GM19372 (cell line): Measurements from ENCODE around the gene TRIM6.
"Not testable (repeated sequence)": the region's sequence is repeated elsewhere in the genome, so short reads cannot be mapped to it uniquely, and the experiment has no call there.

Experiments used
- ATAC-seq: cut with Tn5 transposase; IDR thresholded peaks from one replicate; pipeline ENCODE4 v1.9.1; 2021; ENCODE audit warnings: mild to moderate bottlenecking, low read depth, moderate library complexity; ENCODE audit not compliant: unreplicated experiment

TRIM6 gene

DNA sequence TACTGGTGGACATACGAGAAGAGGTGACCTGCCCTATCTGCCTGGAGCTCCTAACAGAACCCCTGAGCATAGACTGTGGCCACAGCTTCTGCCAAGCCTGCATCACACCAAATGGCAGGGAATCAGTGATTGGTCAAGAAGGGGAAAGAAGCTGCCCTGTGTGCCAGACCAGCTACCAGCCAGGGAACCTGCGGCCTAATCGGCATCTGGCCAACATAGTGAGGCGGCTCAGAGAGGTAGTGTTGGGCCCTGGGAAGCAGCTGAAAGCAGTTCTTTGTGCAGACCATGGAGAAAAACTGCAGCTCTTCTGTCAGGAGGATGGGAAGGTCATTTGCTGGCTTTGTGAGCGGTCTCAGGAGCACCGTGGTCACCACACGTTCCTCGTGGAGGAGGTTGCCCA is 6.9 kb downstream of the TRIM6 start:
- ATAC-seq = no peak

GRCh38 chr11:5604896-5605295 is 8.5 kb downstream of the TRIM6 start:
- no peak for ATAC-seq

- ATAC-seq = no peak
Observed at GRCh38 chr11:5605849-5606248, 9.4 kb downstream of the TRIM6 start.

- no peak for ATAC-seq
Observed at GRCh38 chr11:5608808-5609207, 12.4 kb downstream of the TRIM6 start.

GRCh38 chr11:5610446-5610845 is 14.0 kb downstream of the TRIM6 start:
- no peak for ATAC-seq

- ATAC-seq = no peak
Observed at GRCh38 chr11:5611627-5612026, 15.2 kb downstream of the TRIM6 start.

DNA sequence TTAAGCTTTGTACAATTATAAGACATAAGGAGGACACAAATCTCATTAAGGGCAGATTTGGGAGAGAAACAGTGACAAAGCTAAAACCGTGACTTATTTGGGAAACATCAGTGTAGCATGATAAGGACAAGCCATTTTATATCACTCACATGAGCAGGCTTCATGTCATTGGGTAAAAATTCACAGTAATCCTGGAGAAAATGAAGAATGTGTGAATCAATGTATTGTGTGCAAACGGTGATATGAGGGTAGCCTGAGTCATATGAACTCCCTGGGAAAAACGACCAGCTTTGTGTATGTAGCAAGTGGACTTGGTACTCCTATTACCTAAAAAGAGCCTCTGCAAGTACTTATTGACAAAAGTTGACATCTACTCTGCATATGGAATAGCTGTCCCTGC is 22.4 kb downstream of the TRIM6 start:
- no peak for ATAC-seq

GRCh38 chr11:5620651-5621521 is 24.4 kb downstream of the TRIM6 start:
- ATAC-seq = no peak

- no peak for ATAC-seq
Observed at GRCh38 chr11:5621580-5621979, 25.1 kb downstream of the TRIM6 start.

DNA sequence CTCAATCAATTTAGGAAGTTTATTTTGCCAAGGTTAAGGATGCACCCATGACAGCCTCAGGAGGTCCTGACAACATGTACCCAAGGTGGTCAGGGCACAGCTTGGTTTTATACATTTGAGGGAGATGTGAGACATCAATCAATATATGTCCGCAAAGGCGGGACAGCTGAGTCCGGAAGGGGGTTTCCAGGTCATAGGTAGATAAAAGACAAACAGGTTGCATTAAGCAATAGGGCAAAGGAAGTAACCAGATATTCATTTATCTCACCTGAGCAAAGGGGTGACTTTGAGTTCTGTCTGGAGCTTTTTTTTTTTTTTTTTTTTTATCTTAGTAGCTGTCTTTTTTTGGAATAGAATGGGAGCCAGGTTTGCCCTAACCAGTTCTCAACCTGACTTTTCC is 26.4 kb downstream of the TRIM6 start:
- ATAC-seq = no peak

DNA sequence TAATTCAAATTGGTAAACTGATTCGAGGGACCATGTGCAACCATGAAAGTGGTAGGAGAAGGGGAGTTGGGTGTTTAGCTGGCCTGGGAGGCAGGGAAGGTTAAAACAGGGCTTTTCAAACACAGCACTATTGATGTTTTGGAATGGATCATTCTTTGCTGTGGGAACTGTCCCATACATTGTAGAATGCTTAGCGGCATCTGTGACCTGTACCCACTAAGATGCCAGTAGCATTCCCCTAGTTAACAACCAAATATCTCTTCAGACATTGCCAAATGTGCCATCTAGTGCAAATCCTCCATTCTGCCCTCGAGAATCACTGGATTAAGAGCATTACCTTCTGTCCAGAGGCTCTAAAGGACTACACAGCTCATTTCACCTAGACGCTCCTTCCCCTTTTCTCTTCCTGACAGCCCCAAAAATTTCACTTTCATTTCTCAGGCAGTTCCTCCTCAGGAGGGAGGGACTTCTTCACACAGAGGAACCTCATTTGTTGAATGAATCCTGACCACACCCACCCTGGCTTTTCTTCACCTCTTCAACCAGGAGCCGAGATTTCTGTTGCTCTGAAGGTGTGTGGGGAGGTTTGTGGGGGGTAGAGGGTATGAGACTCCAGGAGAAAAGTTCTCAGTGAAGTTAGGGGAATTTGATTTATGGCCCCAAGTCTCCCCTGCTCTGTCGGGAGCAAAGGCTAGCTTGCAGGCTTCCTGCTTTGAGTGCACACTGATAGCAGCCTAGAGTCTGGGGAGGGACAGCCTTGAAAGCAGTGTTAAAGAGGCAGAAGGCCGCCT is 28.2 kb downstream of the TRIM6 start, which contains the start of gene TRIM34:
TSS of gene TRIM34 (plus strand) at position 513 of the 791 bp plus-strand sequence. CDS start 7,331 bp downstream, outside the sequence.
- peak; percentile 97 for ATAC-seq

GRCh38 chr11:5625281-5625680 is 28.8 kb downstream of the TRIM6 start:
- ATAC-seq = no peak

GRCh38 chr11:5626196-5626595 is 29.8 kb downstream of the TRIM6 start:
- no peak for ATAC-seq

GRCh38 chr11:5631417-5631816 is 35.0 kb downstream of the TRIM6 start:
- no peak for ATAC-seq

DNA sequence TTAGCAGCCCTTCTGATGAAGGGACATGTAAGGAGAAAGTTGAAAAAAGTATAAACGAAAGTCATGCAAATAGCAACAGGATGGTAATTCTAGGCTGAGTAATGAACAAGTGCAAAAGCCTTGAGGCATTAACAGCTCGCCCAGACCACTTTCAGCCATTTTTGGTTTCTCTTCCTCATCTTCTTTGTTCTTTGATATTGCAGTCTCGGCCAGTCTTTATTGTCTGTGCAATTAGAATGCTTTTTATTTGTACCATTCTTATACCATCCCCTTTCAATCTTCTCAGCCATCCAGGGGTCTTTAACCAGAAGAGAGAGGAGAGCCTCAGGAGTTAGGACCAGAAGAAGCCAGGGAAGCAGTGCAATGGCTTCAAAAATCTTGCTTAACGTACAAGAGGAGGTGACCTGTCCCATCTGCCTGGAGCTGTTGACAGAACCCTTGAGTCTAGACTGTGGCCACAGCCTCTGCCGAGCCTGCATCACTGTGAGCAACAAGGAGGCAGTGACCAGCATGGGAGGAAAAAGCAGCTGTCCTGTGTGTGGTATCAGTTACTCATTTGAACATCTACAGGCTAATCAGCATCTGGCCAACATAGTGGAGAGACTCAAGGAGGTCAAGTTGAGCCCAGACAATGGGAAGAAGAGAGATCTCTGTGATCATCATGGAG is 35.7 kb downstream of the TRIM6 start:
- peak; percentile 92 for ATAC-seq

- ATAC-seq = no peak
Observed at GRCh38 chr11:5639953-5640352, 43.5 kb downstream of the TRIM6 start.

DNA sequence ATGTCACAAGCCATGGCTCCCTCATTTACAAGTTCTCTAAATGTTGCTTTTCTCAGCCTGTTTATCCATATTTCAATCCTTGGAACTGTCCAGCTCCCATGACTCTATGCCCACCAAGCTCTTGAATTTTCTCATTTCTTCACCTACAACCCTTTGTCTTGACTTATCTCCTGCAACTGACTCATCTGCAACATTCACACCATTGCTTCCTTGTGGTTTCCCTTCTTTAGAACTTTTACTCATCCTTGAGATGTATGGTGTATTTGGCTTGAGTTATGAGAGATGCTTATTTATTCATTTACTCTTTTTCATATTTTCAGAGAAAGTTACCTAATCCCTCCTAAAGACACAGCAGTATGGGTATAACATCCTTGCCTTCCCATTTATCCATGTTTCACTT is 47.1 kb downstream of the TRIM6 start:
- ATAC-seq = no peak

DNA sequence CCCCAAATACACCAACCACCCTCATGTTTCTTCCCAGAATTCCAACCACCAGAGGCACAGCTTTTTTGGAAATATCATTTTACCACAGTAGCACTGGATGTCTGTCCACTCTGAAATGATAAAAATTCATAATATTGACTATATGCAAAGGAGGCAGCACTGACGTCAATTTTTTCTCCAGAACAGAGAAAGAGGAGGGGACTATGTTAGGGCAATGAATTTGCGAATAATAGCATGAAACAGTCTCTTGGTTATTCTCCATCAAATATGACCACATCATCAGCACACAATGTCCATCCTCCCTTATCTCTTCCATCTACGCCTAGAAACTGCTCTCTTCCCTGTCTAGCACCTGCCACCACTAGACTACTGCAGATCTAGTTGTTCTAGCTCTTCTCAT is 49.7 kb downstream of the TRIM6 start:
- no peak for ATAC-seq

DNA sequence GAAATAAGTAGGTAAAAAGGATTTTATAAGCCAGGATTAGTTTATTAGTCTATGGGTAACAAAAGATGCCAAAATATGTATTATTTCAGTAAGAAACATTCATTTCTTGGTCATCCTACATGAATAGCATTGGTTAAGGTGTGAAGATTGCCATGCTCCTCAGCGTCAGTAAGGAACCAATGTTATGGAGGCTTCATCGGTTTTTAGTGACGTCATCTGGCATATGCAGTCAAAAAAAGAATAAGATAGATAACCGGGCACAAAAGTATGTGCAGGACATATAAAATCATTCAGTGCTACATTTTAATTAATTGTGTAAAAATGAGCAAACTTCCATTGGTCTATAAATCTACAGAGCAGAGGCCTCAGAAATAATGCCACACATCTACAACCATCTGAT is 59.0 kb downstream of the TRIM6 start:
- ATAC-seq = no peak

- ATAC-seq = not testable (repeated sequence)
Observed at GRCh38 chr11:5656956-5657355, 60.5 kb downstream of the TRIM6 start.

GRCh38 chr11:5658318-5658717 is 61.9 kb downstream of the TRIM6 start:
- ATAC-seq = no peak
